ENCODE data around the gene MAP3K1.
A peak's percentile ranks its signal among the peaks of the same experiment; 100 is the strongest.

The MAP3K1 gene

GRCh38 chr5:56822981-56823380 is 7.6 kb downstream of the MAP3K1 start:
- Histone ChIP-seq H3K9me2 (replicated peaks; ENCODE audit: low read depth, low read length) (no peaks in the 10 kb centered on the region), H3K4me1 (ENCODE audit: insufficient read depth, low read length, poor library complexity, severe bottlenecking) (peaks cover 65% of the 10 kb centered on the region), H3K79me2 (ENCODE audit: insufficient read depth, low read length) (peaks cover 100% of the 10 kb centered on the region), H3K4me2 (ENCODE audit: low read depth, low read length, poor library complexity, severe bottlenecking) (peak overlapping the region; percentile 50), H3K27me3 (ENCODE audit: insufficient read depth, low read length, poor library complexity, severe bottlenecking) (no peaks in the 10 kb centered on the region), H3F3A (ENCODE audit: low read depth) (no peaks in the 10 kb centered on the region), H3K4me3 (ENCODE audit: low read length, poor library complexity, severe bottlenecking) (peak overlapping the region; percentile 27), H3K9ac (ENCODE audit: low read depth, low read length, poor library complexity, severe bottlenecking) (no peak overlapping the region), H4K20me1 (ENCODE audit: insufficient read depth, low read length, poor library complexity, severe bottlenecking) (peaks cover 97% of the 10 kb centered on the region), H3K9me3 (ENCODE audit: insufficient read depth, low read depth, low read length) (no peaks in the 10 kb centered on the region), H3K36me3 (ENCODE audit: insufficient read depth, low read length) (no peaks in the 10 kb centered on the region), H2AFZ (ENCODE audit: low read length) (no peak overlapping the region)
- no peak for TF ChIP-seq EZH2phosphoT487 (IDR thresholded peaks at IDR 0.05; ENCODE audit: borderline replicate concordance)
- TF ChIP-seq CTCF (conservative IDR thresholded peaks at IDR 0.05; ENCODE audit: low read length), result no peak

- Histone ChIP-seq H3K36me3 (ENCODE audit: insufficient read depth, low read length) (no peaks in the 10 kb centered on the region), H2AFZ (ENCODE audit: low read length) (no peak overlapping the region), H3K4me3 (ENCODE audit: low read length, poor library complexity, severe bottlenecking) (no peak overlapping the region), H3K79me2 (ENCODE audit: insufficient read depth, low read length) (peaks cover 100% of the 10 kb centered on the region), H3K4me2 (ENCODE audit: low read depth, low read length, poor library complexity, severe bottlenecking) (peak overlapping the region; percentile 3), H3K9me2 (replicated peaks; ENCODE audit: low read depth, low read length) (no peaks in the 10 kb centered on the region), H3K9me3 (ENCODE audit: insufficient read depth, low read depth, low read length) (no peaks in the 10 kb centered on the region), H3K4me1 (ENCODE audit: insufficient read depth, low read length, poor library complexity, severe bottlenecking) (peaks cover 56% of the 10 kb centered on the region), H4K20me1 (ENCODE audit: insufficient read depth, low read length, poor library complexity, severe bottlenecking) (peaks cover 95% of the 10 kb centered on the region), H3K27me3 (ENCODE audit: insufficient read depth, low read length, poor library complexity, severe bottlenecking) (no peaks in the 10 kb centered on the region), H3F3A (ENCODE audit: low read depth) (no peaks in the 10 kb centered on the region), H3K9ac (ENCODE audit: low read depth, low read length, poor library complexity, severe bottlenecking) (no peak overlapping the region)
- no peak for TF ChIP-seq EZH2phosphoT487 (IDR thresholded peaks at IDR 0.05; ENCODE audit: borderline replicate concordance)
- TF ChIP-seq CTCF (conservative IDR thresholded peaks at IDR 0.05; ENCODE audit: low read length), result no peak
These were observed 8.7 kb downstream of the MAP3K1 start for GRCh38 chr5:56824019-56824418.

DNA sequence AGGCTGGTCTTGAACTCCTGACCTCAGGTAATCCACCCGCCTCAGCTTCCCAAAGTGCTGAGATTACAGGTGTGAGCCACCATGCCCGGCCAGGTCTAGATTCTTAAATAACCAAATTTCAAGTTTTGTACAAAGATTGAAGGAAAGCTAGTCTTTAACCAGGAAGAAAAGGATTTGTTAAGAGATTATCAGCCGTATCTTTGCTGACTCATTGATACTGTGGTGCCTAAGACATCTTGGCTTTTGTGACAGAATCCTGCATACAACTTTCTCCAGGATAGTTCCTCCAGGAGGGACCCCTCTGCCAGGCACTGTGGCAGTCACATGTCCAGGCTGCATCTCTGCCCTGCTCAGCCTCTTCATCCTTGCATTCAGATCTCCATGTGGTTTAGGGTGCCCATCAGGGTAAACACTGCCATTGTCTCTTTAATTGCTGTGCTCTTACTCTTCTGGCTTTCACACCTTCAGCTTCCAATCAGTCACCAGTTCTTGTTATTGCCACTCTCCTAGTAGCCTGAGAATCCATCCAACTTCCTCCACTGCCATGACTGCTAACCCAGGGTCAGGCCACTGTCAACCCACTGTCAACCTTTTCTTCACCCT is 10.0 kb downstream of the MAP3K1 start:
- Histone ChIP-seq H3K36me3 (ENCODE audit: insufficient read depth, low read length) (no peaks in the 10 kb centered on the region), H3K4me2 (ENCODE audit: low read depth, low read length, poor library complexity, severe bottlenecking) (no peak overlapping the region), H3K9ac (ENCODE audit: low read depth, low read length, poor library complexity, severe bottlenecking) (no peak overlapping the region), H4K20me1 (ENCODE audit: insufficient read depth, low read length, poor library complexity, severe bottlenecking) (peaks cover 96% of the 10 kb centered on the region), H3K27me3 (ENCODE audit: insufficient read depth, low read length, poor library complexity, severe bottlenecking) (no peaks in the 10 kb centered on the region), H3K4me3 (ENCODE audit: low read length, poor library complexity, severe bottlenecking) (no peak overlapping the region), H3K9me3 (ENCODE audit: insufficient read depth, low read depth, low read length) (no peaks in the 10 kb centered on the region), H3K4me1 (ENCODE audit: insufficient read depth, low read length, poor library complexity, severe bottlenecking) (peaks cover 52% of the 10 kb centered on the region), H2AFZ (ENCODE audit: low read length) (no peak overlapping the region), H3F3A (ENCODE audit: low read depth) (no peaks in the 10 kb centered on the region), H3K79me2 (ENCODE audit: insufficient read depth, low read length) (peaks cover 100% of the 10 kb centered on the region), H3K9me2 (replicated peaks; ENCODE audit: low read depth, low read length) (no peaks in the 10 kb centered on the region)
- TF ChIP-seq EZH2phosphoT487 (IDR thresholded peaks at IDR 0.05; ENCODE audit: borderline replicate concordance), result no peak
- no peak for TF ChIP-seq CTCF (conservative IDR thresholded peaks at IDR 0.05; ENCODE audit: low read length)

All from Loucy (cell line).